ENCODE measurements around the gene FGD5. TPM values are rescaled to one million over a fixed set of nuclear protein-coding genes. Genes with fewer than 3 reads are reported as not detected.

The FGD5 gene
- total and polyA plus RNA-seq, 8 donors, result 25.4 to 49.4 (median 41.7) TPM

- DNase-seq (no peak), ATAC-seq (no peak)
- no peaks in the 10 kb centered on the region for H3K27me3 ChIP-seq
- H3K9me3 ChIP-seq, result no peaks in the 10 kb centered on the region
- TF ChIP-seq CTCF (IDR thresholded peaks at IDR 0.05), result no peak
- H3K4me3 ChIP-seq, result no peak overlapping the region
- no peak overlapping the region for H3K27ac ChIP-seq
- intact Hi-C loops (cut with DNase I), result no loop called here
- peaks cover 0 to 17% of the 10 kb centered on the region in 2 donors for H3K36me3 ChIP-seq
- no peaks in the 10 kb centered on the region for H3K4me1 ChIP-seq
Measured at GRCh38 chr3:14929310-14930074, 110.7 kb downstream of the FGD5 start.

- DNase-seq (no peak), ATAC-seq (no peak)
- intact Hi-C loops (cut with DNase I), result no loop called here
- Histone ChIP-seq H3K9me3 (no peaks in the 10 kb centered on the region), H3K27ac (no peak overlapping the region), H3K27me3 (no peaks in the 10 kb centered on the region), H3K4me3 (no peak overlapping the region), H3K36me3 (peaks cover 0 to 17% of the 10 kb centered on the region in 2 donors), H3K4me1 (no peaks in the 10 kb centered on the region)
- no peak for TF ChIP-seq CTCF (IDR thresholded peaks at IDR 0.05)
Measured at GRCh38 chr3:14933820-14934425, 115.2 kb downstream of the FGD5 start.

DNA sequence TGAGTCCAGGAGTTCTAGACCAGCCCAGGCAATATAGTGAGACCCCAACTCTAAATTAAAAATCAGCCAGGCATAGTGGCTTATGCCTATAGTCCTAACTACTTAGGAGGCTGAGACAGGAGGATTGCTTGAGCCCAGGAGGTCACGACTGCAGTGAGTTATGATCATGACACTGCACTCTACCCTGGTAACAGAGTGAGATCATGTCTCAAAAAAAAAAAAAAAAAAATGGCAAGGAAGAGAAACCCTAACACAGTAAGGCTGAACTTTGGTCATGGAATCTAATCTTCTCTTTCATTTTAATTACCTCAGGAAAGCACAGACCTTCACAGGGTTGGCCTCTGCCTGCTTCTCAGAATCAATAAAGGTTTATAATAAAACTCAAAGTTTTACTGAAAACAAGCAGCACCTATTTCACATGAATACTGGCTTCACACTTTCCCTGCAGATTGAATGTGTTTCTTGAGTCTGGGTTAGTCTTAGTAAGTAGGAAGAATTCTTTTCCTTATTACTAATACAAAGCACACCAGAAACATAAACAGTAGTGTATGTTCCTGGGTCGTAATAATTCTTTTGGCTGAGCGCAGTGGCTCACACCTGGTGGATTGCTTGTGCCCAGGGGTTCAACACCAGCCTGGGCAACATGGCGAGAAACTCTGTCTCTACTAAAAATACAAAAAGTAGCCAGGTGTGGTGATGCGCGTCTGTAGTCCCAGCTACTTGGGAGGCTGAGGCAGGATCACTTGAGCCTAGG, 117.0 kb downstream of the FGD5 start:
- intact Hi-C loops (cut with DNase I), result no loop called here
- TF ChIP-seq CTCF (IDR thresholded peaks at IDR 0.05), result no peak
- DNase-seq, result no peak
- Histone ChIP-seq H3K36me3 (peaks cover 0 to 17% of the 10 kb centered on the region in 2 donors), H3K27me3 (no peaks in the 10 kb centered on the region), H3K27ac (no peak overlapping the region), H3K9me3 (no peaks in the 10 kb centered on the region), H3K4me3 (no peak overlapping the region), H3K4me1 (no peaks in the 10 kb centered on the region)
- ATAC-seq, result no peak

DNA sequence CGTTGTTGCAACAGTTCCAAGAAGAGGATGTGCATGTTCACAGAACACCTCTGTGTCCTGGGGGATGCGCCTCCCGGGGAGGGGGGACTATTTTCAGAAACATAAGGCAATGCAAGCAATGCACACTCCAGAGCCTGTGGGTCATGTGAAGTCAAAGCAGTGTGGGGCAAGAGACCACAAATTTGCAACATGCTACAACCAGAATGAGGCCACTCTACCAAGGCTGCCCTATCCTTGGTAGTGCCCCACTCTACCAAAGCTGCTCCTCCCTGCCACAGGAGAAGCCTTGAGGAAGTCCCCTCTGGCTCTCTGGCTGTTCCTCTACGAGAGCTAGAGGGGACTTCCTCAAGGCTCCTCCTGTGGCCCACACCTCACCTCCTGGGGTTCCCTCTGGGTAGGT, 120.2 kb downstream of the FGD5 start:
- no peak overlapping the region for H3K27ac ChIP-seq
- intact Hi-C loops (cut with DNase I), result no loop called here
- no peak for TF ChIP-seq CTCF (IDR thresholded peaks at IDR 0.05)
- no peaks in the 10 kb centered on the region for H3K4me1 ChIP-seq
- H3K27me3 ChIP-seq, result no peaks in the 10 kb centered on the region
- no peaks in the 10 kb centered on the region for H3K9me3 ChIP-seq
- ATAC-seq (no peak), DNase-seq (no peak)
- peaks cover 0 to 14% of the 10 kb centered on the region in 2 donors for H3K36me3 ChIP-seq
- H3K4me3 ChIP-seq, result no peak overlapping the region

DNA sequence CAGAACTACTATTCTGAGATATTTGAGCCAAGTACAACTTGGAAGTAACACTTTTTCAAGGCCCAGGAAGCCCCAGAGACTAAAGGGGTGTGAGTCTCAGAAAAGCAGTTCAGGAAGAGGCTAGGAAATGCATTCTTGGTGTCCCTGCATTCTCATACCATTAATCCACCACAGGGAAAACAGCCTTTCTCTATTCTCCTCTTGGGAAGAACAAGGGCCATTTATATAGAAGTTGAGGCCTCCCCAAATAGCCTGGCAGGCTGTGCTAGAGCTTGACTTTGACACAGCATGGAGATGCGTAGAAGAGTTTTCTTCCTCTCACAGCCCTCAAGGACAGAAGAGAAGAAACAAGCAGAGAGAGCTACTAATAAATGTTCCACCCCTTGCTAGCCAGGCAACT, 123.1 kb downstream of the FGD5 start:
- peaks cover 0 to 28% of the 10 kb centered on the region in 2 donors for H3K36me3 ChIP-seq
- no peak overlapping the region for H3K27ac ChIP-seq
- intact Hi-C loops (cut with DNase I), result no loop called here
- ATAC-seq (no peak), DNase-seq (no peak)
- no peaks in the 10 kb centered on the region for H3K27me3 ChIP-seq
- H3K4me1 ChIP-seq, result peaks cover 8 to 19% of the 10 kb centered on the region in 2 donors
- no peak overlapping the region for H3K4me3 ChIP-seq
- H3K9me3 ChIP-seq, result no peaks in the 10 kb centered on the region
- TF ChIP-seq CTCF (IDR thresholded peaks at IDR 0.05), result no peak
